HG02973 (cell line): ENCODE data around the gene SNAPC1.
"Not testable (repeated sequence)": the region's sequence is repeated elsewhere in the genome, so short reads cannot be mapped to it uniquely, and the experiment has no call there.

ENCODE experiments used
- ATAC-seq: cut with Tn5 transposase; IDR thresholded peaks from one replicate; pipeline ENCODE4 v1.9.1; 2021; ENCODE audit warnings: moderate library complexity; ENCODE audit not compliant: unreplicated experiment

The SNAPC1 gene, protein sequence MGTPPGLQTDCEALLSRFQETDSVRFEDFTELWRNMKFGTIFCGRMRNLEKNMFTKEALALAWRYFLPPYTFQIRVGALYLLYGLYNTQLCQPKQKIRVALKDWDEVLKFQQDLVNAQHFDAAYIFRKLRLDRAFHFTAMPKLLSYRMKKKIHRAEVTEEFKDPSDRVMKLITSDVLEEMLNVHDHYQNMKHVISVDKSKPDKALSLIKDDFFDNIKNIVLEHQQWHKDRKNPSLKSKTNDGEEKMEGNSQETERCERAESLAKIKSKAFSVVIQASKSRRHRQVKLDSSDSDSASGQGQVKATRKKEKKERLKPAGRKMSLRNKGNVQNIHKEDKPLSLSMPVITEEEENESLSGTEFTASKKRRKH

DNA sequence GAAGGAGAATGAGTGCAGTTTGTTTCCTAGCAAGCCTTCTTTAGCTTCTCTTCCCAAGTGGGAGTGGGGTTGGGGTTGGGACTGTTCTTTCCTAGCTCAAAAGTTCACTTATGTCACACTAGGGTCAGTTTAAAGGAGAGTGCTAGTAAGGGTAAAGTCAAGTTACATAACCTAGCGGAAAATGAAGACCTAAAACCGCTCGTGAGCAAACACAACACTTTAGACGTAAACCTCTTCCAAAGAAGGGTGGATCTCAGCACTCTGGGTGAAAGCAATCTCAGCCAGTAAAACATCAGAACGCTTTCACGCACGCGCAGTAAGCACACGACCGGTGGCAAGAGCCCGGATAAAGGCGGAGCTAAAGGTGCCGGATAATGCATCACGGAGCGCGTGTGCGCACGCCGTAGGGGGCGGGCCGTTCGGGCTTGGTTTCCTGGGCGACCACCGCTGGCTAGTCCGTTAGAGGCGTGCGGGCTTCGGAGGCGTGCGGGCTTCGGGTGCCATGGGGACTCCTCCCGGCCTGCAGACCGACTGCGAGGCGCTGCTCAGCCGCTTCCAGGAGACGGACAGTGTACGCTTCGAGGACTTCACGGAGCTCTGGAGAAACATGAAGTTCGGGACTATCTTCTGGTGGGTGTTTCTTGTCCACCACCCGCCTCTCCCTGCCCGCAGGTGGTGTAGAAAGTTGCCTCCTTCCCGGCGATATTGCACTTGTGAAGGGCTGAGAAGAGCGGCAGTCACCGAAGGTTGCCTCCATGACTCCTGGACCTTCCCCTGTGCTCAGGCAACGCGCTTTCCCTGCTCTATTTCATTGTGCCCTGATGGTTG, at the start of gene SNAPC1:
Gene SNAPC1, plus strand, starts transcription at position 462 of the 828 bp plus-strand sequence. Its CDS starts 41 bp downstream, at position 503.
- ATAC-seq = peak; percentile 99

DNA sequence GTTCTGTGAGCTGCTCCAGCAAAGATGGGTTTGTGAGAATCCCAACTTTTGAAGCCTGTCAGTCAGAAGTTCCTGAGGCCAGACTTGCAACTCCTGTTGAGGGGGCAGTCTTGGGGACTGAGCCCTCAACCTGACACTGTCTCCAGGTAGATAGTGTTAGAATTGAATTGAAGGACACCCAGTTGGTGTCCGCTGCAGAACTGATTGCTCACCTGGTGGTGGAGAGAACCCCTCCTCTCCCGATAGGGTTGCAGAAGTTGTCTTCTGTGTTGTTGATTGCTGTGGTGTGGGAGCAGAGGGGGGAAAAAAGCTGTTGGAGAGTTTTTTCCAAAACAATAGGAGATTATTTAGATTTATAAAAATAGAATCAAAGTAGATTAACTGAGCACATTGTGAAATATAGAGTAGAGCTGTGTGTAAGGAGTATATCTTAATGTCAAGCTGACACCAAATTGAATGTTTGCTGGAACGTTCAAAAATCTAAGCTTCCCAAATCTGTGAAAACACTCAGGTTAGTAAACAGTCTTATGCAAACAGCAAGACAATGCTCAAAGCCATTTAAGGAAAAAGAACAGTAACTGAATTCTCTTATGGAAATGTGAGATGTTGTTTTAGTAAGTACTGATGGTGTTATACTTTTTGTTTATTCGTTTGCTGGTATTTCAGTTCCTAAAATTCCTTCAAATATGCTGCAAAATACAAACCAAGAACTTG, 48.3 kb upstream of the SNAPC1 start:
- ATAC-seq = no peak

DNA sequence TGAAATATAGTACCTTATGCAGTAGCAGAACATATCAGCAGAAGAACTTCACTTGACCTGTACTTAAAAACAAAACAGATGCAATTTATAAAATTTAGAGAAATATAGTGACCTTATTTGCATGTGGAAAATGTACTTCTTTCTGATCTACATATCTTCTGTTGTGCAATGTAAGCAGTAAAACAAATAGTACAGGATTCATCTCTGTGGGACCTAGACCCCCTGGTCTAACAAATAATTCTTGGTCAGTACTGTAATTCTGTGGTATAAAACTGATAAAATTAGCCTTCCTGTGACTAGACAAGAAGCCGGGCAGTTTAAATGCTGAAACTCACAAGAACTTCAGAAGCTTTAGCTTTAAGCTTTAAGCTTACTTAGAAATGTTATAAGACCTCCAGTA, 45.3 kb upstream of the SNAPC1 start:
- no peak for ATAC-seq

DNA sequence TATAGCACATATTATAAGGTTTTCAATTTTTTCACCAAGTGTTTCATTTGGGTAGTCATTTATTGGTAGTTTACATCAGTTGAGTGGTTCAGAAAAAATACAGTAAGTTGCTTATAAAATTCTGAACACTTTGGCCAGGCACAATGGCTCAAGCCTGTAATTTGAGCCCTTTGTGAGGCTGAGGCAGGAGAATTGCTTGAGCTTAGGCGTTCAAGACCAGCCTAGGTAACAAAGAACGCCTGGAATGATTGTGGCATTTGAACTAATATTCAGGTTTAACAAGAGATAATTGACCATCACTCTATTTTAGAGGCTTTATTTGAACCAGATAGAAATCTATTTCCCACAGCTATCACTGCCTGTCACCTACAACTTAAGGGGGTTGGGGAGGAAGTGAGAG, 44.2 kb upstream of the SNAPC1 start:
- ATAC-seq = no peak

DNA sequence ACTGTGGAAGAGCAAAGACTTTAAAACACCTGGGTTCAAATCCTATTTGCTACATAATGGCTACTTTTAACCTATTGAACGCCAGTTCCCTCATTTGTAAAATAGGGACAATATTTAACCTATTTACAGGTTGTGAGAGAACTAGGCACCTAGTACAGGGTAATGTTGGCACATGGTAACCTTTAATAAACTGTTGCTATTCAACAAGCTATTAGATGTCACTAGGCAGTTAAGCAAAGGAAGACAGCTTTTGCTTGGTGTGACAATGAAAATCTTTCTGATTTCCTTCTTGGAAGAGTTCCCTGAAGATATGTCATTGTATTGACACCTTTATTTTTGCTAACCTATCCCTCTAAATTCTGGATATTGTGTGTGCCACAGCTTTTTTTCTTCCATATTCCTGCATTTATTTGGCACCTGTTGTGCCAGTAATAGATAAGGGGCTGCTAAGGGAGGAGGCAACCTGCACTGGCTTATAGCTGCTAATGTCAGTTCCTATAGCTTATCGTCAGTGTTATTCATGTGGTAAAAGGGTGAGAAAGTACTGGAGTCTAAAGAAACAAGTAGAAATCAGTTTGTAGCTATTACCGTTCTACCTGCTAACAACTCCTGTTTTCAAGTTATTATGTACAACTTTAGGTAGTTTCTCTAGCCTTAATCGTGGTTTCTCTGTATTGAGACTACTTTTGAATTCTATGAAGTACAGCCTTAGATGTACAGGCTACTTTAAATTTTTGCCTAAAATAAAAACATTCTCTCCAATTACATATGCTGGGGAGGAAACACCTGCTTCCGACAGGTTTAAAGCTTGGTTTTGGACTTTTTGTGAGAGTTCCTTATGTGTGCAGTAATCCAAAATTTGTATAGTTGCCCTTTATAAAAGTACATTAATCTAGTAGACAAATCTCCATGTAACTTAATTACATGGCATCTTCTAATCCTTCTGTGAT, 42.6 kb upstream of the SNAPC1 start:
- ATAC-seq = no peak

DNA sequence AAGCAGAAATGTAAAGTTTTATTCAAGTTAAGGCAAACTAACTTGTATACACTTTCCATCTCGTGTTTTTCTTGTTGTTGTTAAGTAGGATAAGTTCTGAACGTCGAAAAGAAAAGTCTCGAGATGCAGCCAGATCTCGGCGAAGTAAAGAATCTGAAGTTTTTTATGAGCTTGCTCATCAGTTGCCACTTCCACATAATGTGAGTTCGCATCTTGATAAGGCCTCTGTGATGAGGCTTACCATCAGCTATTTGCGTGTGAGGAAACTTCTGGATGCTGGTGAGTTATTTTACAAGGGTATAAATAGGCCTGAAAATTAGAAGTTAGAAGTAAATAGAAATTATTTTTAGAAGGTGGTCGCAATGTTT, 41.9 kb upstream of the SNAPC1 start:
- ATAC-seq = no peak

DNA sequence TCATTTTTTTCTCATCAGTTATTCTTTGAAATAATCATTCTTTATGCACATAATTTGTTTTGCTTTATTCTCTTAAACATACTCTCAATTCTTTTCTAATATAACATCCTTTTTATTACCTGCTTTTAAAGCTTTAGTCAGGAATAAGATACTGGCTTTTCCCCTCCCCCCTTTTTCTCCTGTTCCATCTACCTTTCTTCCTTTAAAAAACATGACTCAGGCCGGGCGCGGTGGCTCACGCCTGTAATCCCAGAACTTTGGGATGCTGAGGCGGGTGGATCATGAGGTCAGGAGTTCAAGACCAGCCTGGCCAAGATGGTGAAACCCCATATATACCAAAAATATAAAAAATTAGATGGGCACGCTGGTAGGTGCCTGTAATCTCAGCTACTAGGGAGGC, 41.5 kb upstream of the SNAPC1 start:
- no peak for ATAC-seq

DNA sequence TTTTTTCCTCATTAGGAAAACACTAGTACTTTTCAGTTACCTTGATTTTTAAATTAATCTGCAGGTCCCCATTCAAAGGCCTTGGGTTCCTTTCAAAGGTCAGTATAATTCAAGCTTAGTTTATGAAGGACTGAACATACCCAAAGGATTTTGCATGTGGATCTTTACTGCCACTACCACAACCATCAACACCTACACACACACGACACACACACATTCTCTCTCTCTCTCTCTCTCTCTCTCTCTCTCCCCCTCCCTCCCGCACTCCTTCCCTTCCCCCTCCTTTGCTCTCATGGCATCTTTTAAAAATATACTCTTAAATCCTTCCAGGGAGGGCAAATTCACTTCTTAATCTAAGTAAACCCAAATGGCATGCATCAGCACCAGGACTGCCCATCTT, 38.1 kb upstream of the SNAPC1 start:
- ATAC-seq = no peak

DNA sequence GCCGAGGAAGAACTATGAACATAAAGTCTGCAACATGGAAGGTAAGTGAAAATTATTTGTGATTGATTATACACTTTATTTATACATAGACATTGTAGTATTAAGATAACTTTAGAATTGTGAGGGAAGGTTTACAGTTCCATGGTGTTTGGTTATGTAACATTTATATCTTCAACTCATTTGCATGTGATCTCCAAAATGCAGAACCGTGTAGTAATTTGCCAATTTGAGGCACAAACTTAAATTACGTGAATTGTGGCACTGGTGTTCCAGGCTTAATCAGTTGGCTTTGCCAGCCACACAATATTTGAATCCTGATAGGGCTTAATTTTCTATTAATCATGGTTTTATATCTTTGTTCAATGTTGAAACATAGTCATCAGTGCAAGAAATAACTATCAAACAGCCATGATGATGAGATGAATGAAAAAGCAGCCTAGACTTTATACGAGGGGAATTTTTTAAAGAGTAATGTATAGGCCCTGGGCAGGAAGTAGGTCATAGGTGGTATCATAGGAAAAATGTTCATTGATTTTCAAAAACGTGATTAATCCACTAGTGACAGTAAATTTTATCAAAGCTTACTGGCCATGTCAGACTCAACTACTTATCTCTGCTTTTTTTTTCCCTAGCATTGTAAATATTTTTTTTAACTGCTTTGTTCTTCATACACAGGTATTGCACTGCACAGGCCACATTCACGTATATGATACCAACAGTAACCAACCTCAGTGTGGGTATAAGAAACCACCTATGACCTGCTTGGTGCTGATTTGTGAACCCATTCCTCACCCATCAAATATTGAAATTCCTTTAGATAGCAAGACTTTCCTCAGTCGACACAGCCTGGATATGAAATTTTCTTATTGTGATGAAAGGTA, 35.2 kb upstream of the SNAPC1 start:
- no peak for ATAC-seq

DNA sequence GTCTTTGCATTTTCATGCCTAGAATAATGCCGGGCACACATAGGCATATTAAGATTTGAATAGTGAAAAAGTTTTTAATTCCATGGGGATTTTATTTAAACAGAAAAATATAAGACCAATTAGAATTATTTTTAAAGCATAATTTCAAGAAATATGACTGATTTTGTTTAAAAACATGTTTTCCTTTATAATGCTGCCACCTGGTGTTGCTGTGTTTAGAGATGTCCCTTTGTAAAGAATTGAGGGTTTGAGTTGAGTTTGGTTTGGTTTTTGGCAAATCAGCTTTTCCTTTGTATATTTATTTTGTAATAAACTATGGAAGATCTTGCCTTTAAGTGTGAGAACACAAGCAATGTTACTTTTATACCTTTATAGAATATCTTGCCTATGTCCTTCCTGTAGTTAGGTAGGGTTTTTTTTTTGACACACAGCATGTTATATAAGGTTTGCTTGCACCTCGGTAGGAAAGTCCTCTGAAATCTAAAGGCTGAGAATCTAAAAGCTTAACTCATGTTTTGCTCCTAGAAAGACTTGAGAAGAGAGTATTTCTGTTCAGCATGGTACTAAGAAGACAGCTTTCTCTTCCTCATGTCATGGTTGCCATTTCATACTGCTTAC, 31.4 kb upstream of the SNAPC1 start:
- no peak for ATAC-seq

DNA sequence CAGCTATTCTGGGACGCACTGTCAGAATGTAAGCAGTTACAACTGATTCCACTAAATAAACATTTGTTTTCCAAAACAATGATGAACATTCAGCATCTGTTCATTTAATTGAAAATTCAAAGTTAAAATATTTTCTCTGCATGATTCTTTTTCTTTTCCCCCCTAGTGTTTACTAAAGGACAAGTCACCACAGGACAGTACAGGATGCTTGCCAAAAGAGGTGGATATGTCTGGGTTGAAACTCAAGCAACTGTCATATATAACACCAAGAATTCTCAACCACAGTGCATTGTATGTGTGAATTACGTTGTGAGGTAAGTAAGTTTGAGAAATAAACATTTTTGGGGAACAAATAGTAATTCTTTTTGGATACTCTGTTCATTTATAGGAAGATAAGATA, 28.2 kb upstream of the SNAPC1 start:
- ATAC-seq = no peak

DNA sequence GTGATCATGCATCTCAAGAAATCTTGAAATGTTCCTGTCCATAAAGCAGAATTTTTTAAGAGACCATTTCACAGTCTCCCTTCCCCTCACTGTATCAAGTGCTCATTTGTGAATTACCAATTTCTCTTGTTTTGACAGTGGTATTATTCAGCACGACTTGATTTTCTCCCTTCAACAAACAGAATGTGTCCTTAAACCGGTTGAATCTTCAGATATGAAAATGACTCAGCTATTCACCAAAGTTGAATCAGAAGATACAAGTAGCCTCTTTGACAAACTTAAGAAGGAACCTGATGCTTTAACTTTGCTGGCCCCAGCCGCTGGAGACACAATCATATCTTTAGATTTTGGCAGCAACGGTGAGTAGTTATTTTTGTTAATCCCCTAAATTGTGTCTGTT, 25.5 kb upstream of the SNAPC1 start:
- no peak for ATAC-seq

DNA sequence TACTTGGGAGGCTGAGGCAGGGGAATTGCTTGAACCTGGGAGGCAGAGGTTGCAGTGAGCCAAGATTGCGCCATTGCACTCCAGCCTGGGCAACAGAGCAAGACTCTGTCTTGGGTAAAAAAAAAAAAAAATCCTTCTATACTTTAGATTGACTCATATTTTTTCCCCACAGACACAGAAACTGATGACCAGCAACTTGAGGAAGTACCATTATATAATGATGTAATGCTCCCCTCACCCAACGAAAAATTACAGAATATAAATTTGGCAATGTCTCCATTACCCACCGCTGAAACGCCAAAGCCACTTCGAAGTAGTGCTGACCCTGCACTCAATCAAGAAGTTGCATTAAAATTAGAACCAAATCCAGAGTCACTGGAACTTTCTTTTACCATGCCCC, 24.3 kb upstream of the SNAPC1 start:
- ATAC-seq = no peak

DNA sequence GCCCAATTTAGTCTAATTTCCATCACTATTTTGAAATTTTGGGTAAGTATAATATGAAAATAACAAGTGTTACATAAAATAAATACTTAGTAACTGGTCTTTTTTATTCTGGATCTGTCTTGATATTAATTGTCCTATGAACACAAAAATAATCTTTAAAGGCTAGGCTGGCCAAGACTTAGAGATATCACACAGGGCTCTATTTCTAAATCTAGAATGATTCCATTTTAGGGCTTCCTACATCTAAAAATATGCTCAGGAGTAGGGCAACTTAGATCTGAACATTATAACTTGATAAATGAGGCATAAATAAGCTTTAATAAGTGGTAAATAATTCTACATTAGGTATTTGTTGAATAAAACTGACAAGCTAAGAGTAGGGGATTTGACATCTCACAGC, 23.1 kb upstream of the SNAPC1 start:
- ATAC-seq = no peak

DNA sequence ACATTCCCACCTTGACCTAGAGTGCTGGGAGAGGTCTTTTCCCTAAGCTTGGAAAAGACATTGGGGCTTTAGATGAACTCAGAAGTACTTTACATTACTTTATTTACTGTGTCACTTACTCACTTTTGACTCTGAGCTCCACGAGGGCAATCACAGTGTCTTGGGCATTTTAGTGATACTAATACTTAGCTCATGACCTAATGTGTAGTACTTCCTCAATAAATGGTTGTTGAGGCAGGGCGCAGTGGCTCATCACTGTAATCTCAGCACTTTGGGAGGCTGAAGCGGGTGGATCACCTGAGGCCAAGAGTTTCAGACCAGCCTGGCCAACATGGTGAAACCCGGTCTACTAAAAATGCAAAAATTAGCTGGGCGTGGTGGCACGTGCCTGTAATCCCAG, 19.8 kb upstream of the SNAPC1 start:
- no peak for ATAC-seq

DNA sequence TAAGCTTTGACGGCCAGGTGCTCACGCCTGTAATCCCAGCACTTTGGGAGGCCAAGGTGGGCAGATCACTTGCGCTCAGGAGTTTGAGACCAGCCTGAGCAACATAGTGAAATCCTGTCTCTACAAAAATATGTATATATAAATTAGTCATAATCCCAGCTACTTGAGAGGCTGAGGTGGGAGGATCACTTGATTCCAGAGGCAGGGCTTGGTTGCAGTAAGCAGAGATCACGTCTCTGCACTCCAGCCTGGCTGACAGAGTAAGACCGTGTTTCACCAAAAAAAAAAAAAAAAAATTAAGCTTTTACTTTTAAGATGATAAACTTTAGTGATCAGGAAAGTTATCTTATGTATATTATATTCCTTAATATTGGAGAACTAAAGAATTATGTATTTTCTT, 18.0 kb upstream of the SNAPC1 start:
- no peak for ATAC-seq

DNA sequence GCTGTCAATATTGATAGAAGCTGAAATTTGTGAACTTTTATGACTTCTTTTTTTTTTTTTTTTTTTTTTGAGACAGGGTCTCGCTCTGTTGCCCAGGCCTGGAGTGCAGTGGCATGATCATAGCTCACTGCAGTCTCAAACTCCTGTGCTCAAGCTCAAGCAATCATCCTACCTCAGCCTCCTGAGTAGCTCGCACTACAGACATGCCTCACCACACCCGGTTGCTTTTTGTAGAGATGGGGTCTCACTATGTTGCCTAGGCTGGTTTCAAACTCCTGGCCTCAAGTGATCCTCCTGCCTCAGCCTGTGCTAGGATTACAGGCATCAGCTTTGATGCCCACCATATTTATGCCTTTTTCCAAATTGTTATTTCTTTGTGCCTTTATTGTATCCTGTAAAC, 15.9 kb upstream of the SNAPC1 start:
- ATAC-seq = not testable (repeated sequence)

DNA sequence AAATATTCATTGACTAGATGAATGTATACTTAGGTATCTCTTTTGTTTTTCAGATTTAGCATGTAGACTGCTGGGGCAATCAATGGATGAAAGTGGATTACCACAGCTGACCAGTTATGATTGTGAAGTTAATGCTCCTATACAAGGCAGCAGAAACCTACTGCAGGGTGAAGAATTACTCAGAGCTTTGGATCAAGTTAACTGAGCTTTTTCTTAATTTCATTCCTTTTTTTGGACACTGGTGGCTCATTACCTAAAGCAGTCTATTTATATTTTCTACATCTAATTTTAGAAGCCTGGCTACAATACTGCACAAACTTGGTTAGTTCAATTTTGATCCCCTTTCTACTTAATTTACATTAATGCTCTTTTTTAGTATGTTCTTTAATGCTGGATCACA, 15.3 kb upstream of the SNAPC1 start:
- no peak for ATAC-seq

DNA sequence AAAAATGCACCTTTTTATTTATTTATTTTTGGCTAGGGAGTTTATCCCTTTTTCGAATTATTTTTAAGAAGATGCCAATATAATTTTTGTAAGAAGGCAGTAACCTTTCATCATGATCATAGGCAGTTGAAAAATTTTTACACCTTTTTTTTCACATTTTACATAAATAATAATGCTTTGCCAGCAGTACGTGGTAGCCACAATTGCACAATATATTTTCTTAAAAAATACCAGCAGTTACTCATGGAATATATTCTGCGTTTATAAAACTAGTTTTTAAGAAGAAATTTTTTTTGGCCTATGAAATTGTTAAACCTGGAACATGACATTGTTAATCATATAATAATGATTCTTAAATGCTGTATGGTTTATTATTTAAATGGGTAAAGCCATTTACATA, 14.9 kb upstream of the SNAPC1 start:
- ATAC-seq = no peak
